ENCODE measurements around the gene SLC43A1.

- TF ChIP-seq CTCF (IDR thresholded peaks at IDR 0.05; ENCODE audit: low read depth, low read length, poor library complexity, severe bottlenecking) (no peak), EZH2phosphoT487 (IDR thresholded peaks at IDR 0.05; ENCODE audit: borderline replicate concordance, low read length) (no peak)
These were observed 13.1 kb downstream of the SLC43A1 start for GRCh38 chr11:57502376-57502775.
